ENCODE measurements around the gene FAM120B. TPM values are rescaled to one million over a fixed set of nuclear protein-coding genes. Genes with fewer than 3 reads are reported as not detected.

FAM120B gene
- total and polyA plus RNA-seq, 2 of the 4 experiments (the other 2 are of a cell fraction): 15.3 to 28.0 TPM

- H2BK20ac ChIP-seq (ENCODE audit: low read depth, low read length): no peak overlapping the region
- H3K27me3 ChIP-seq (ENCODE audit: control insufficient read depth, insufficient read depth, low read length): peaks cover 26% of the 10 kb centered on the region
- H4K91ac ChIP-seq (ENCODE audit: insufficient read depth, low read depth, low read length): no peak overlapping the region
- no peak overlapping the region for H3K4ac ChIP-seq (ENCODE audit: low read depth, low read length)
- dilution Hi-C loops (cut with HindIII; ENCODE audit: low sequenced_read_pairs, unreplicated experiment): no loop called here
- H3K9me3 ChIP-seq (ENCODE audit: control insufficient read depth, insufficient read depth, low read length): no peaks in the 10 kb centered on the region
- 92% methylated on average over 9 of the region's 28 CpGs; no CpG with 5 or more reads in 1 of the 2 experiments for WGBS, 2 experiments (ENCODE audit: extremely low coverage in 2 of 2, insufficient read length in 1 of 2)
- H3K9me1 ChIP-seq (ENCODE audit: insufficient read depth, low read length): no peaks in the 10 kb centered on the region
- H2BK15ac ChIP-seq (ENCODE audit: low read depth, low read length): no peak overlapping the region
- ATAC-seq (ENCODE audit: low read depth) (no peak), DNase-seq (no peak)
- H3K23ac ChIP-seq (ENCODE audit: low read depth, low read length): no peak overlapping the region
- no peak overlapping the region for H2BK5ac ChIP-seq (ENCODE audit: low read depth, low read length, poor library complexity, severe bottlenecking)
- no peaks in the 10 kb centered on the region for H3K36me3 ChIP-seq (ENCODE audit: control insufficient read depth, insufficient read depth, low read length)
- H2BK120ac ChIP-seq (ENCODE audit: low read depth, low read length): no peak overlapping the region
- H3K4me1 ChIP-seq (ENCODE audit: control insufficient read depth, insufficient read depth, low read length): peaks cover 1% of the 10 kb centered on the region; the same call in 1 of the 2 replicates
- H4K20me1 ChIP-seq (ENCODE audit: insufficient read depth, low read length): no peaks in the 10 kb centered on the region
- BruUV-seq (replicated peaks): no TSS peak
- no peak overlapping the region for H4K5ac ChIP-seq (ENCODE audit: low read depth, low read length)
- no peak overlapping the region for H2AK5ac ChIP-seq (ENCODE audit: low read depth, low read length)
- H3K14ac ChIP-seq (replicated peaks; ENCODE audit: low read depth, low read length): no peak overlapping the region
- TF ChIP-seq BHLHE40 (IDR thresholded peaks at IDR 0.05; ENCODE audit: low read depth, low read length): no peak
- TF ChIP-seq RAD21 (IDR thresholded peaks at IDR 0.05; ENCODE audit: low read length): no peak
- TF ChIP-seq, protein P1, sequence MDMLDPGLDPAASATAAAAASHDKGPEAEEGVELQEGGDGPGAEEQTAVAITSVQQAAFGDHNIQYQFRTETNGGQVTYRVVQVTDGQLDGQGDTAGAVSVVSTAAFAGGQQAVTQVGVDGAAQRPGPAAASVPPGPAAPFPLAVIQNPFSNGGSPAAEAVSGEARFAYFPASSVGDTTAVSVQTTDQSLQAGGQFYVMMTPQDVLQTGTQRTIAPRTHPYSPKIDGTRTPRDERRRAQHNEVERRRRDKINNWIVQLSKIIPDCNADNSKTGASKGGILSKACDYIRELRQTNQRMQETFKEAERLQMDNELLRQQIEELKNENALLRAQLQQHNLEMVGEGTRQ (IDR thresholded peaks at IDR 0.05; ENCODE audit: low read depth, low read length): no peak
- TF ChIP-seq SMC3 (IDR thresholded peaks at IDR 0.05; ENCODE audit: low read depth, low read length): no peak
- no peak for TF ChIP-seq MAFK (IDR thresholded peaks at IDR 0.05; ENCODE audit: low read depth, low read length)
- no peak for TF ChIP-seq POLR2A (IDR thresholded peaks at IDR 0.05; ENCODE audit: low read depth, low read length)
- TF ChIP-seq CEBPB (IDR thresholded peaks at IDR 0.05; ENCODE audit: low read depth, low read length): no peak
- TF ChIP-seq MXI1 (IDR thresholded peaks at IDR 0.05; ENCODE audit: borderline replicate concordance, low read depth, low read length): no peak
- no peak for TF ChIP-seq MAZ (IDR thresholded peaks at IDR 0.05; ENCODE audit: borderline replicate concordance, low read depth, low read length)
- no peak for TF ChIP-seq ELK1 (IDR thresholded peaks at IDR 0.05; ENCODE audit: borderline replicate concordance, low read depth, low read length)
- no peak for TF ChIP-seq NFE2L2 (IDR thresholded peaks at IDR 0.05; ENCODE audit: low read depth, low read length)
- no peak for TF ChIP-seq FOS (IDR thresholded peaks at IDR 0.05; ENCODE audit: low read depth, low read length)
- TF ChIP-seq RCOR1 (IDR thresholded peaks at IDR 0.05; ENCODE audit: insufficient replicate concordance, low read length): no peak
- no peak for TF ChIP-seq CTCF (conservative IDR thresholded peaks at IDR 0.05; ENCODE audit: low read depth, low read length)
- no peak for TF ChIP-seq CHD1 (IDR thresholded peaks at IDR 0.05; ENCODE audit: low read depth, low read length)
- TF ChIP-seq RFX5 (IDR thresholded peaks at IDR 0.05; ENCODE audit: low read depth, low read length): no peak
- ChIA-PET CTCF (no interaction called here), POLR2A (ENCODE audit: unreplicated experiment) (no interaction called here)
- H2AK9ac ChIP-seq (replicated peaks; ENCODE audit: low read depth, low read length, poor library complexity): no peak overlapping the region
- intact Hi-C loops (cut with micrococcal nuclease): no loop called here
- no peaks in the 10 kb centered on the region for H3K79me1 ChIP-seq (ENCODE audit: low read depth in 1 of 2, low read length in 2 of 2)
- no peak overlapping the region for H3K4me3 ChIP-seq (ENCODE audit: insufficient read depth, low read depth, low read length)
- H3K4me2 ChIP-seq (ENCODE audit: low read depth, low read length): no peak overlapping the region
- H3K56ac ChIP-seq (ENCODE audit: extremely low read depth, insufficient read depth, low read length): no peak overlapping the region
- no peak overlapping the region for H3K27ac ChIP-seq (ENCODE audit: insufficient read depth, low read length)
- in situ Hi-C loops (cut with MboI; ENCODE audit: low sequenced_read_pairs): no loop called here
- H4K8ac ChIP-seq (ENCODE audit: low read depth in 2 of 2, low read length in 2 of 2): no peak overlapping the region
- H3K9ac ChIP-seq (ENCODE audit: low read depth, low read length): no peak overlapping the region
- no peak overlapping the region for H2AFZ ChIP-seq (replicated peaks; ENCODE audit: low read length, poor library complexity)
- H3K18ac ChIP-seq (ENCODE audit: low read depth, low read length): no peak overlapping the region
Observed at GRCh38 chr6:170282512-170283158, 23.9 kb upstream of the FAM120B start.
